Urothelium cell line (cell line): ENCODE measurements around the gene RRH.
"Not testable (repeated sequence)": the region's sequence is repeated elsewhere in the genome, so short reads cannot be mapped to it uniquely, and the experiment has no call there.

ENCODE experiments used
- DNase-seq: peaks from one replicate; pipeline ENCODE4 v3.0.0; 2011; ENCODE audit warnings: low spot score, mixed read lengths
- FAIRE-seq: peaks from 2 replicates; lab custom pipeline; 2011; peaks lifted over from hg19 to GRCh38; lab: Jason Lieb, UNC

The RRH gene

GRCh38 chr4:109827672-109828071 is at the start of gene RRH:
TSS of gene RRH (plus strand) at chr4:109827972. CDS start at chr4:109828028, 56 bp downstream.
- no peak for DNase-seq
- no peak for FAIRE-seq

GRCh38 chr4:109782092-109782491 is 45.7 kb upstream of the RRH start:
- FAIRE-seq, DNase-seq: not testable (repeated sequence)

- FAIRE-seq, result no peak
- no peak for DNase-seq
These were observed 40.9 kb upstream of the RRH start for GRCh38 chr4:109786846-109787245.

- no peak for DNase-seq
- no peak for FAIRE-seq
These were observed 40.0 kb upstream of the RRH start for GRCh38 chr4:109787807-109788206.

- DNase-seq, result no peak
- FAIRE-seq, result no peak
These were observed 32.7 kb upstream of the RRH start for GRCh38 chr4:109795059-109795458.

- DNase-seq (no peak), FAIRE-seq (no peak)
These were observed 28.9 kb upstream of the RRH start for GRCh38 chr4:109798866-109799265.

GRCh38 chr4:109801099-109801789 is 26.5 kb upstream of the RRH start:
- DNase-seq (no peak), FAIRE-seq (no peak)

- peak; percentile 31 for DNase-seq
- no peak for FAIRE-seq
These were observed 25.9 kb upstream of the RRH start, which contains the start of gene CFI for GRCh38 chr4:109801895-109802319. TSS of gene CFI (minus strand) at chr4:109801999. CDS start at chr4:109801971, 28 bp downstream.

- FAIRE-seq, result no peak
- peak; percentile 43 for DNase-seq
These were observed 23.7 kb upstream of the RRH start for GRCh38 chr4:109803924-109804571.

- no peak for DNase-seq
- no peak for FAIRE-seq
These were observed 18.1 kb upstream of the RRH start for GRCh38 chr4:109809655-109810054.

GRCh38 chr4:109810552-109811387 is 17.0 kb upstream of the RRH start:
- FAIRE-seq, result no peak

GRCh38 chr4:109811707-109812106 is 16.1 kb upstream of the RRH start:
- DNase-seq (no peak), FAIRE-seq (no peak)

More at GRCh38 chr4:109810552-109811387, 17.0 kb upstream of the RRH start:
- no peak for DNase-seq

GRCh38 chr4:109815151-109816081 is 12.4 kb upstream of the RRH start, which contains the start of gene GAR1:
TSS of gene GAR1 (plus strand) at chr4:109815762. CDS start at chr4:109816165, 403 bp downstream.
- DNase-seq, result peak; percentile 93
- peak; percentile 56 for FAIRE-seq

- no peak for DNase-seq
- no peak for FAIRE-seq
These were observed 11.7 kb upstream of the RRH start for GRCh38 chr4:109816082-109816442.

GRCh38 chr4:109816894-109817293 is 10.9 kb upstream of the RRH start:
- FAIRE-seq (no peak), DNase-seq (no peak)

- DNase-seq, result no peak
- no peak for FAIRE-seq
These were observed 9.5 kb upstream of the RRH start for GRCh38 chr4:109818268-109818667.

- no peak for FAIRE-seq
- DNase-seq, result no peak
These were observed 7.2 kb upstream of the RRH start for GRCh38 chr4:109820563-109820962.

- FAIRE-seq (no peak), DNase-seq (no peak)
These were observed 6.6 kb upstream of the RRH start for GRCh38 chr4:109821185-109821584.

- DNase-seq, result peak; percentile 12
- FAIRE-seq, result no peak
These were observed 1.1 kb upstream of the RRH start for GRCh38 chr4:109826719-109827118.

GRCh38 chr4:109833756-109834155 is 6.0 kb downstream of the RRH start:
- DNase-seq, result no peak
- FAIRE-seq, result no peak
